BE2C (cell line): Measurements from ENCODE around the gene TM4SF20.

Experiments used
- DNase-seq: peaks from one replicate; pipeline ENCODE4 v3.0.0-alpha.2; 2020
- H3K27me3 ChIP-seq: fragments of 250-450 bp; sonication (Bioruptor Pico); 2 replicates; pipeline ENCODE4 v1.5.1; 2020; ENCODE audit warnings: mild to moderate bottlenecking
- H3K36me3 ChIP-seq: fragments of 250-450 bp; sonication (Bioruptor Pico); 2 replicates; pipeline ENCODE4 v1.5.1; 2020; ENCODE audit warnings: mild to moderate bottlenecking
- H3K4me1 ChIP-seq: fragments of 250-450 bp; sonication (Bioruptor Pico); 2 replicates; pipeline ENCODE4 v1.5.1; 2020
- H3K4me3 ChIP-seq: 2 replicates; pipeline ENCODE4 v1.5.1; 2011; ENCODE audit warnings: low read depth, low read length
- H3K9me3 ChIP-seq: fragments of 250-450 bp; sonication (Bioruptor Pico); 2 replicates; pipeline ENCODE4 v1.5.1; 2020
- TF ChIP-seq, protein P1 (sequence below): IDR thresholded peaks from 2 replicates; pipeline ENCODE4 v1.5.1; 2012; ENCODE audit warnings: mild to moderate bottlenecking, low read depth, low read length

Gene TM4SF20

GRCh38 chr2:227402321-227402720 is 23.2 kb upstream of the TM4SF20 start:
- TF ChIP-seq, protein P1, sequence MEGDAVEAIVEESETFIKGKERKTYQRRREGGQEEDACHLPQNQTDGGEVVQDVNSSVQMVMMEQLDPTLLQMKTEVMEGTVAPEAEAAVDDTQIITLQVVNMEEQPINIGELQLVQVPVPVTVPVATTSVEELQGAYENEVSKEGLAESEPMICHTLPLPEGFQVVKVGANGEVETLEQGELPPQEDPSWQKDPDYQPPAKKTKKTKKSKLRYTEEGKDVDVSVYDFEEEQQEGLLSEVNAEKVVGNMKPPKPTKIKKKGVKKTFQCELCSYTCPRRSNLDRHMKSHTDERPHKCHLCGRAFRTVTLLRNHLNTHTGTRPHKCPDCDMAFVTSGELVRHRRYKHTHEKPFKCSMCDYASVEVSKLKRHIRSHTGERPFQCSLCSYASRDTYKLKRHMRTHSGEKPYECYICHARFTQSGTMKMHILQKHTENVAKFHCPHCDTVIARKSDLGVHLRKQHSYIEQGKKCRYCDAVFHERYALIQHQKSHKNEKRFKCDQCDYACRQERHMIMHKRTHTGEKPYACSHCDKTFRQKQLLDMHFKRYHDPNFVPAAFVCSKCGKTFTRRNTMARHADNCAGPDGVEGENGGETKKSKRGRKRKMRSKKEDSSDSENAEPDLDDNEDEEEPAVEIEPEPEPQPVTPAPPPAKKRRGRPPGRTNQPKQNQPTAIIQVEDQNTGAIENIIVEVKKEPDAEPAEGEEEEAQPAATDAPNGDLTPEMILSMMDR: no peak
- Histone ChIP-seq H3K36me3 (no peaks in the 10 kb centered on the region), H3K9me3 (no peaks in the 10 kb centered on the region)

GRCh38 chr2:227401550-227401949 is 22.4 kb upstream of the TM4SF20 start:
- Histone ChIP-seq H3K27me3 (no peaks in the 10 kb centered on the region), H3K9me3 (no peaks in the 10 kb centered on the region), H3K4me3 (no peak overlapping the region), H3K4me1 (no peaks in the 10 kb centered on the region), H3K36me3 (no peaks in the 10 kb centered on the region)
- TF ChIP-seq, protein P1: no peak
- no peak for DNase-seq

More at GRCh38 chr2:227402321-227402720, 23.2 kb upstream of the TM4SF20 start:
- no peaks in the 10 kb centered on the region for H3K4me1 ChIP-seq
- no peak overlapping the region for H3K4me3 ChIP-seq
- DNase-seq: no peak
- no peaks in the 10 kb centered on the region for H3K27me3 ChIP-seq

DNA sequence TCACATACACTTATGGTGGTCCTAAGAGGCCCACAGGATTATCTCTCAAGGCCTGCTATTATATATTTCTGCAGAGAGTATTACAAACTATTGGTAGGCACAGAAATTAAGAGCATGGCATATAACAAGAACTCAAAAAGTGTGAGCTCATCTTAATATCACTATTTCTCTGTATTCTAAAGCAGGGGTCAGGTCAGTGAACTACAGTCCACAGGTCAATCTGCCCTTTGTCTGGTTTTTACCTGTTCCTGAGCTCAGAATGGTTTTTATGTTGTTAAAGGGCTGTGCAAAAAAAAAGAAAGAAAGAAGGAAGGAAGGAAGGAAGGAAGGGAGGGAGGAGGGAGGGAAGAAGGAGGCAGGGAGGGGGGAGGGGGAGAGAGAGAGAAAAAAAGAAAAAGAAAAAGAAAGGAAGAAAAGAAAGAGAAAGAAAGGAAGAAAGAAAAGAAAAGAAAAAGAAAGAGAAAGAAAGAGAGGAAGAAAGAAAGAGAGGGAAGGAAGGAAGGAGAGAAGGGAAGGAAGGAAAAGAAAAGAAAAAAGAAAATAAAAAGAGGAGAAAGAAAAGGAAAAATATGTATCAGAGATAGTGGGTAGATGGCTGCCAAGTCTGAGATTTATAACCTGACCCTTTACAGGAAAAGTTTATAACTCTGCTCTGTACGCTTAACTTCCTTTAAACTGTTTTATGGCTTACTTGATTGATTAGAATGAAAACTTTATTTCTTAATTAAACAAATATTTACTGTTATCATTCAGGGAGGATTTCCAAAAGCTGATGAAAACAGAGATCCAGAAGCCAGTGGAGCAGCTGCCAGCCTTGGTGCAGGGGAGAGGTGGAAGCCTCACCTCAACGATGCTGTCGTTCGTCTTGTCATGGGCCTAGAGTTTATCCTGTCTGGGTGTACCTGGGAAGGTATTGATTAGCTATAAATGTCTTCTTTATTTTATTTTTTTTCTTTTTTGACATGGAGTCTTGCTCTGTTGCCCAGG is 19.9 kb upstream of the TM4SF20 start:
- H3K4me1 ChIP-seq: no peaks in the 10 kb centered on the region
- no peaks in the 10 kb centered on the region for H3K27me3 ChIP-seq
- no peaks in the 10 kb centered on the region for H3K36me3 ChIP-seq
- H3K9me3 ChIP-seq: no peaks in the 10 kb centered on the region
- TF ChIP-seq, protein P1: no peak
- H3K4me3 ChIP-seq: no peak overlapping the region
- DNase-seq: no peak

DNA sequence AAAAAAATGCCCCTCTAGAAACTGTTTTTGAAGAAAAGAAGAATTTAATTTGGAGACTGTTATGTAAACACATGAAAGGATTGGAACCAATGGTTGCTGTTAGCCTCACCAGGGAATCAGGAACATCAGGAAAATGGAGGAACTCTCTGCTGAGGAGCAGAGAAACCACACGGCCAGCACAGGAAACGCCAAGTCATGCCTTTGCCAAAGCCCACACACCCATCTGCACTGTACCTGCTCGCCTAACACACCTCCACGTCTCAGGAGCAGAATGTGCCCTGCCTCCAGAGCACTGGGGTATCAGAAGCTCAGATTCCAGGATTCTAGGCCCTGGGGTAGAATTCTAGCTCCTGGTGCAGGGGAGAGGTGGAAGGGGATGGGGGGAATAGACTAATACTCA is 18.5 kb upstream of the TM4SF20 start:
- H3K27me3 ChIP-seq: no peaks in the 10 kb centered on the region
- H3K4me1 ChIP-seq: no peaks in the 10 kb centered on the region
- no peaks in the 10 kb centered on the region for H3K36me3 ChIP-seq
- no peak overlapping the region for H3K4me3 ChIP-seq
- no peaks in the 10 kb centered on the region for H3K9me3 ChIP-seq
- TF ChIP-seq, protein P1: no peak
- no peak for DNase-seq

GRCh38 chr2:227395556-227395955 is 16.4 kb upstream of the TM4SF20 start:
- no peaks in the 10 kb centered on the region for H3K27me3 ChIP-seq
- no peaks in the 10 kb centered on the region for H3K36me3 ChIP-seq
- TF ChIP-seq, protein P1: no peak
- no peak for DNase-seq
- no peaks in the 10 kb centered on the region for H3K9me3 ChIP-seq
- H3K4me1 ChIP-seq: no peaks in the 10 kb centered on the region
- H3K4me3 ChIP-seq: no peak overlapping the region

GRCh38 chr2:227394401-227394800 is 15.3 kb upstream of the TM4SF20 start:
- no peaks in the 10 kb centered on the region for H3K36me3 ChIP-seq
- DNase-seq: no peak
- TF ChIP-seq, protein P1: no peak
- no peaks in the 10 kb centered on the region for H3K27me3 ChIP-seq
- H3K9me3 ChIP-seq: no peaks in the 10 kb centered on the region
- no peak overlapping the region for H3K4me3 ChIP-seq
- H3K4me1 ChIP-seq: no peaks in the 10 kb centered on the region
